Right lobe of liver (tissue), 6 donors: Measurements from ENCODE around the gene MRPL19. TPM values are rescaled to one million over a fixed set of nuclear protein-coding genes. Genes with fewer than 3 reads are reported as not detected.

ENCODE experiments used
- ATAC-seq, 4 donors: fragments of 200-7000 bp; cut with Tn5 transposase; one replicate each; pipeline ENCODE4 v1.9.1; 2020; ENCODE audit warnings: mild to moderate bottlenecking in 4 of 4, moderate library complexity in 4 of 4
- DNase-seq, 3 donors: peaks; one replicate each; pipeline ENCODE4 v3.0.0-alpha.2; 2020
- H3K27ac ChIP-seq, 3 donors: fragments of 200-600 bp; one replicate each; pipeline ENCODE4 v1.8.0; 2022
- H3K27me3 ChIP-seq, 2 donors: fragments of 200-600 bp; one replicate each; pipeline ENCODE4 v1.8.0; 2022
- H3K36me3 ChIP-seq, 4 donors: fragments of 200-600 bp; sonication (generic) in 1 of 4; one replicate each; pipeline versions ENCODE4 v1.5.1 to v1.8.0; 2017 to 2022; ENCODE audit warnings: control low read depth in 1 of 4
- H3K4me1 ChIP-seq, 4 donors: fragments of 200-600 bp; sonication (generic) in 1 of 4; one replicate each; pipeline versions ENCODE4 v1.5.1 to v1.8.0; 2017 to 2022; ENCODE audit warnings: control low read depth in 1 of 4
- H3K4me3 ChIP-seq, 3 donors: fragments of 200-600 bp; one replicate each; pipeline ENCODE4 v1.8.0; 2022
- H3K9me3 ChIP-seq, 4 donors: fragments of 200-600 bp; sonication (generic) in 1 of 4; one replicate each; pipeline versions ENCODE4 v1.5.1 to v1.8.0; 2017 to 2022; ENCODE audit warnings: control low read depth in 1 of 4
- POLR2A ChIP-seq: fragments of 450-650 bp; IDR thresholded peaks from one replicate; pipeline ENCODE4 v1.6.1; 2017; ENCODE audit warnings: antibody characterized with exemption, mild to moderate bottlenecking
- WGBS: methylation state at CpG from one replicate; pipeline ENCODE4 v1.1.6; 2018; ENCODE audit warnings: low coverage, low lambda C conversion rate; ENCODE audit not compliant: insufficient coverage; ENCODE audit errors: missing lambda C conversion rate; 5-methylcytosine and 5-hydroxymethylcytosine counted together
- intact Hi-C, 2 donors: fragments of 100-400 bp; cut with DNase I; formaldehyde crosslinking; loops; one replicate each; pipeline versions ENCODE4 v1.11.2 to v1.14.1; 2022
- total RNA-seq, 6 experiments: library from RNA; depleted of rRNA in 2 of 6; stranded (reverse); fragments of >200 nt in 2 of 6; fragmentation: NEBNext Ultra II Directional in 3 of 6; extraction: Animal tissue kit (Norgen Biotek cat#: 25700) in 3 of 6; gene quantifications; one replicate each; pipeline versions ENCODE4 v1.1.0 to v1.2.4, GENCODE V29; 2016 to 2023
- TF ChIP-seq, protein P1 (sequence below), 4 donors: fragments of 200-600 bp in 3 of 4; fragments of 450-650 bp in 1 of 4; IDR thresholded peaks; one replicate each; pipeline versions ENCODE4 v1.5.1 to v1.8.0; 2016 to 2022; ENCODE audit warnings: antibody characterized with exemption in 4 of 4, mild to moderate bottlenecking in 2 of 4
- donor health status: DM: no; HTN: yes; CAD: no.
- donor health status: DM: no; HTN: no; CAD: no.
- donor health status: DM: no; HTN: no; CAD: no.
- donor health status: DM: no; HTN: yes; CAD: no.
- donor health status: DM: no; HTN: yes; CAD: no.

Gene MRPL19
- total RNA-seq, 6 experiments from 2014 or later: 41.4 to 50.2 (median 44.0) TPM

DNA sequence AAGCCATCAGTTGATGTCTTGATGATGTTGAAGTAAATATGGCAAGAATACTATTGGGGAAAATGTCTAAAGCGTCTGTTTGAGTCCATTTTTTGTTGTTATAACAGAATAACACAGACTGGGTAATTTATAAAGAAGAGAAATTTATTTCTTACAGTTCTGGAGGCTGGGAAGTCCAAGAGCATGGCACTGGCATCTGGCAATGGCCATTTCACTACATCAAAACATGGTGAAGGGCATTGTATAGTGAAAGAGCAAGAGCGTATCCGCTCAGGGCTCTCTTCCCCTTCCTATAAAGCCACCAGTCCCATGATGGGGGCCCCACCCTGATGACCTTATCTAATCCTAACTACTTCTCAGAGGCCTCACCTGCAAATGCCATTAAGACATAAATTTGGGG lies 29.6 kb upstream of the MRPL19 start:
- DNase-seq (no peak), ATAC-seq (no peak)
- TF ChIP-seq, protein P1, sequence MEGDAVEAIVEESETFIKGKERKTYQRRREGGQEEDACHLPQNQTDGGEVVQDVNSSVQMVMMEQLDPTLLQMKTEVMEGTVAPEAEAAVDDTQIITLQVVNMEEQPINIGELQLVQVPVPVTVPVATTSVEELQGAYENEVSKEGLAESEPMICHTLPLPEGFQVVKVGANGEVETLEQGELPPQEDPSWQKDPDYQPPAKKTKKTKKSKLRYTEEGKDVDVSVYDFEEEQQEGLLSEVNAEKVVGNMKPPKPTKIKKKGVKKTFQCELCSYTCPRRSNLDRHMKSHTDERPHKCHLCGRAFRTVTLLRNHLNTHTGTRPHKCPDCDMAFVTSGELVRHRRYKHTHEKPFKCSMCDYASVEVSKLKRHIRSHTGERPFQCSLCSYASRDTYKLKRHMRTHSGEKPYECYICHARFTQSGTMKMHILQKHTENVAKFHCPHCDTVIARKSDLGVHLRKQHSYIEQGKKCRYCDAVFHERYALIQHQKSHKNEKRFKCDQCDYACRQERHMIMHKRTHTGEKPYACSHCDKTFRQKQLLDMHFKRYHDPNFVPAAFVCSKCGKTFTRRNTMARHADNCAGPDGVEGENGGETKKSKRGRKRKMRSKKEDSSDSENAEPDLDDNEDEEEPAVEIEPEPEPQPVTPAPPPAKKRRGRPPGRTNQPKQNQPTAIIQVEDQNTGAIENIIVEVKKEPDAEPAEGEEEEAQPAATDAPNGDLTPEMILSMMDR (IDR thresholded peaks at IDR 0.05): no peak
- TF ChIP-seq POLR2A: no peak
- H3K4me1 ChIP-seq: no peaks in the 10 kb centered on the region
- no peak overlapping the region for H3K4me3 ChIP-seq
- WGBS: 96% methylated on average over 3 of the region's 3 CpGs
- intact Hi-C loops: no loop called here
- H3K36me3 ChIP-seq: no peaks in the 10 kb centered on the region
- H3K27ac ChIP-seq: no peak overlapping the region
- no peaks in the 10 kb centered on the region for H3K9me3 ChIP-seq
- H3K27me3 ChIP-seq: no peaks in the 10 kb centered on the region

DNA sequence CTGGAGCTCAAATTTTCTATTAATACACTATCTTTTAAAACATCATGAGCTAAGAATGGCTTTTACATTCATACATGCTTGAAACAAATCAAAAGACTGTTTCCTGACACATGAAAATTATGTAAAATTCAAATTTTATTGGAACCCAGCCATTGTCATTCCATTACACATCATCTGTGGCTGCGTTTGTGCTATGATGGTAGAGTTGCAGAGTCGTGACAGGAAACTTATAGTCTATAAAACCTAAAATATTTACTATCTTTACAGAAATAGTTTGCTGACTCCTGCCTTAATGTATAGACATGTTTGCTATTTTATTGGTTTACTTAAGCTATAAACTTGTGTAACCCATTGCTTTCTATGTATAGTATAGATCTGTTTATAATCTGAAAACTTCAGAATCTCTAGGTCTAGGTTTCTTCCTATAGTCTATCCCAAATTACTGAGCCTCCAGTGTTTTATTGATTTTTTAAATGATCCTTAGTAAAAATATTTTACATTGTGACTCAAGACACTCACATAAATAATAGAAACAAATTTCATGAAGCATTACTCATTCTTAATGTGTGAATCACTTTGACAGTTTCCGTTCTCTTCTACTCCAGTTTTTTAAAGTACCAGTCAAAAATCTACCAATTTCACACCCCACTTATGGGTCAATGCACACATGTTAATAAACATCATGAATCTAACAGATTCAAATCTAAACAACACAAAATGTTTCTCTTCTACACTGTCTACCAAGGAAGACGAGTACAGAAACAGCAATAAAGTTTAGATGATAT lies 26.4 kb upstream of the MRPL19 start:
- H3K4me1 ChIP-seq: no peaks in the 10 kb centered on the region
- 84% methylated on average over 4 of the region's 4 CpGs for WGBS
- H3K27me3 ChIP-seq: no peaks in the 10 kb centered on the region
- DNase-seq: no peak
- ATAC-seq: no peak
- no peaks in the 10 kb centered on the region for H3K9me3 ChIP-seq
- H3K4me3 ChIP-seq: no peak overlapping the region
- H3K27ac ChIP-seq: no peak overlapping the region
- H3K36me3 ChIP-seq: no peaks in the 10 kb centered on the region
- intact Hi-C loops: no loop called here
- TF ChIP-seq POLR2A: no peak
- TF ChIP-seq, protein P1 (IDR thresholded peaks at IDR 0.05): no peak

DNA sequence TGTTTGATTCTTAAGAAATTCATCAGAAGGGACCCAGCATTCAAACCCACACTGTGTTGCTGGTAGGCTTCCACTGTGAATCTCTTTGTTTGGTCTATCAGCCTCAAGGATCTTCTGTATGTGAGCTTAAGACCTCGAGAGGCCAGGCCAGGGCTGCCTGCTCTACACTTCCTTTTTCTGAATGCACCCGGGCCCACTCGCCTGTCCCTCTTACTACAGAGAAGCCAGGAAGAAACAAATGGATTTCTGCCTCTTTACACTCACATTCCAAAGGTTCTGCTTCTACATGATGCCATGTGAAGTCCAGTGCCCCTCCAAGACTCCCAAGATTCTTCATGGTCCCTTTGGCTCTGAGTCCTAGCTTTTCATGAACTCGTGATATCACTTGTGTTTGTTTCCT lies 25.4 kb upstream of the MRPL19 start:
- no peaks in the 10 kb centered on the region for H3K27me3 ChIP-seq
- H3K4me3 ChIP-seq: no peak overlapping the region
- no peaks in the 10 kb centered on the region for H3K9me3 ChIP-seq
- intact Hi-C loops: no loop called here
- ATAC-seq (no peak), DNase-seq (no peak)
- H3K4me1 ChIP-seq: no peaks in the 10 kb centered on the region
- TF ChIP-seq POLR2A: no peak
- TF ChIP-seq, protein P1 (IDR thresholded peaks at IDR 0.05): no peak
- no peaks in the 10 kb centered on the region for H3K36me3 ChIP-seq
- WGBS: 74% methylated on average over 3 of the region's 4 CpGs
- H3K27ac ChIP-seq: no peak overlapping the region

DNA sequence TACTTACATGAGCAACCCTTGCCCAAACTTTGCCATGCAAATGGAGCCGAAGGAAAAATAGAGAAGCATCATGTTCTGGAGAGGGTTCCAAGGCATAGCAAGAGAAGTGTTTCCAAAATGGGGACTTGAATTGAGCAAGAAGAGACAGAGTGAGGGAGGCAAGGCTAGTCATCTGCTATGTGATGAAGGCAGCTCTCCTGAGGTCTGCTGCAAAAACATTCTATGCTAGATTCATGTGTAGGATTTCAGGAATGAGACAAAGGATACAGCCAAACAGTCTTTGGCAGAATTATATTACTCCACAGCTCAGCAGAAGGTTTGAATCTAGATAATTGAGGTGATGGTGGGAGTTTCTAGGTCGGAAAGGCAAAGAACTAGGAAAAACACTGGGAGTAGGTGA lies 24.1 kb upstream of the MRPL19 start:
- Histone ChIP-seq H3K9me3 (no peaks in the 10 kb centered on the region), H3K4me1 (no peaks in the 10 kb centered on the region), H3K27me3 (no peaks in the 10 kb centered on the region), H3K4me3 (no peak overlapping the region), H3K27ac (no peak overlapping the region), H3K36me3 (no peaks in the 10 kb centered on the region)
- DNase-seq (no peak), ATAC-seq (no peak)
- intact Hi-C loops: no loop called here
- WGBS: 58% methylated on average over 2 of the region's 2 CpGs
- TF ChIP-seq, protein P1 (IDR thresholded peaks at IDR 0.05): no peak
- TF ChIP-seq POLR2A: no peak
